HG03571 (cell line): ENCODE data around the gene BHLHA15.

Source experiments
- ATAC-seq: cut with Tn5 transposase; IDR thresholded peaks from one replicate; pipeline ENCODE4 v1.9.1; 2021; ENCODE audit not compliant: unreplicated experiment

BHLHA15 gene

GRCh38 chr7:98223351-98223897 is 12.2 kb downstream of the BHLHA15 start:
- no peak for ATAC-seq

DNA sequence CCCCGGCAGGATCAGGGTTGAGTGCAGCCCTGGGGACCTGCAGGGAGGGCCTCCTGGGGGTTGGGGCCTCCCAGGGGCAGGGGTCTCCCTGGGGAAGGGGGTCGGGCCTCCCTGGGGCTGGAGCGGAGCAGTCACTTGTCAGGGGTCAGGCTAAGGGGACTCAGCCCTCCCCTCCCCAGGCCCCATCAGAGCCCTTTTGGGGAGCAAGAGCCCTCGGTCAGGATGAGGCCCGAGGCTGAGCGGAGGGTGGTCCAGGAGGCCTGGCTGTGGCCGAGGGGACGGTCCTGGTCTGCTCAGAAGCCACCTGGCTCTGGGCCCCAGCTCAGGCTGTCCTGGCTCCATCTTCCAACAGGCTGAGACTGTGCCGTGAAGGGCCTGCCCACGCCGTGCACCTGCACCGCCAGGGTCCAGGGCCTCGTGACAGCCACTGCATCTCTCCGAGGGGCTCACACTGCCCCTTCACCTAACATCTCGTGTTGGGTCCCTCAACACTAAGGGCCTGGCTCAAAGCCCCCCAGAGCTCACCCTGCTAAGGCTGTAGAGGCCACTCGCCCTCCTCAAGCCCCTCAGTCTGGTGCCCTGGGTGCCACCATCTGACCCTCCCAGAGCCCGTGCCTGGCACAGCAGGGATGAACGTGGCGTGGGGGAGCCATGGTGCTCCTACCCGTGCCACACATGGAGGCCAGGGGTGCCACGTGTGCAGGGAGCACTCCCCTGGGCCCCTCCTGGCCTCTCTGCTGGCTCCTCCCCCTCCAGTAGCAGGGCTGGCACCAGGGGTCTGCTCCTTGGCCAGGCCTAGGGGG is 12.9 kb downstream of the BHLHA15 start:
- no peak for ATAC-seq

- no peak for ATAC-seq
Observed at GRCh38 chr7:98224701-98225181, 13.5 kb downstream of the BHLHA15 start.

DNA sequence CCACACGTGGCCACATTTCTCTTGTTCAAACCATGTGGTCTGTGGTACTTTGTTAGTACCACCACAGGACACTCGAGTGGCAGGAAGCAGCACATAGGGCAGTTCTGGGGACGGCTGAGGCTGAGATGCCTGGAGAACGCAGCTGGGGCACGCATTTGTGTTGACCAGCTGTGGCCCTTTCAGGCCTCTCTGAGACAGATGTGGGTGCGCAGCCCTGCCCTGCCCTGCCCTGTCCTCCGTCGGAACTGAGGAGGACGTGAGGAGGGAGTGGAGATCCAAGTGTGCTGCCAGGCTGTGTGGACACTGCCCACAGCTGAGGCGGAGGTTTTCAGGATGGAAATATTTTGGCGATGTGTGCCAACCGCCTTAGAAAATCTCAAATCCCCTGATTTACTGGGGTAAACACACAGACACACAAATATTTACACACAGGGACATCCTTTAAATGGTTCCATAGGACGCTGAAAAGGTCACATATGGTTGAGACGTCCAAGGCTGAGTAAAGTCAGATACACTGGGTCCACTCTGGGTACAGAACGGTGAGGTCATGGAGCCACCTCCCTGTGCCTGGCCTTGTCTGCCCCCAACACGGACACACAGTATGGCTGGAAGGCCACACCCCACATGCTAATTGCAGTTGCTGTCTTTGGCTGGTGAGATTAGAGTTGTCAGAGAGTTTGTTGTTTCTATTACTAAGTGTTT is 14.8 kb downstream of the BHLHA15 start:
- no peak for ATAC-seq

GRCh38 chr7:98227939-98228338 is 16.7 kb downstream of the BHLHA15 start:
- ATAC-seq: no peak

GRCh38 chr7:98228801-98229200 is 17.6 kb downstream of the BHLHA15 start:
- ATAC-seq: no peak

DNA sequence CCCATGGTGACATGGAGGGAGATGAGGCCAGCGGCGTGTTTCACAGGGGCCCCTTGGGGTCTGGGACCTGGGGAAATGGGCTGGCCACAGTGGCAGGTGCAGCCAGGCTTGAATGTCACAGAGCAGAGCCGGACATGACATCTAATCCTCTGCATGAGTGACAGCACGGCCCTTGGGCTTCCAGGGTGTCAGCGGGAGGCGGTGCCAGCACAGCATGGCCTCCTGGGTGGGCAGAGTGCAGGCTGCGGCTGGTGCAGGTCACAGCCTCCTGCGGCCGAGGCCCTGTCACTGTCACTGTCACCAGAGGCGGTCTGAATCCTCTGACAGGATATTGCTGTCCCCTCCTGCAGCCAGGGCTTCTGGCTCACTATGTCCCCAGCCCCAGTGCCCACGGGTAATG is 18.2 kb downstream of the BHLHA15 start:
- ATAC-seq: no peak

DNA sequence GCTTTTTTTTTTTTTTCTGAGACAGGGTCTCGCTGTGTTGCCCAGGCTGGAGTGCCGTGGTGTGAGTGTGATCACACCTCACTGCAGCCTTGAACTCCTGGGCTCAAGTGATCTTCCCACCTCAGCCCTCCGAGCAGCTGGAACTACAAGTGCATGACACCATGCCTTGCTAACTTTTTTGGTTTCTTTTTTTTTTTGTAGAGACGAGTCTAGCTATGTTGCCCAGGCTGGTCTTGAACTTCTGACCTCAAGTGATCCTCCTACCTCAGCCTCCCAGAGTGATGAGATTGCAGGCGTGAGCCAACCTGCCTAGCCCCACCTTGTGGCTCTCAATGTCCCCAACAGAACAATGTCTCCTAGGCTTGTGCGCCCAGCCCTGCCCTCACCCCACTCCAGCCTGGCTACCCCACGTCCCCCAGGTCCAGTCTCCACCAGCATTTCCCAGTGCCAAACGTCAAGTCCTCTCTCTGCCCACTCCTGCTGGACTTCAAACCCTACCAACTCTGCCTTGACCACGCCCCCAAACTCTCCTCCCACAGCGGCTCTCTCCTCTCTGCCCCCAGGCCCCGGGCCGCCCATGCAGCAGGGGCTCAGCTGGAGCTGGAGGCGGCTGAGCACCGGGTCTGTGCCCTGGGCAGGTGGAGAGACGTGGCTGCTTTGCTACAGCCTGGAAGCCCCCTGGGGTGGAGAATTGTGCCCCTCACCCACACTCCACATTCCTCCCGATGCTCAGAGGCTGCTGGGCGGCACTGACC is 18.9 kb downstream of the BHLHA15 start:
- no peak for ATAC-seq

GRCh38 chr7:98230746-98231471 is 19.7 kb downstream of the BHLHA15 start:
- ATAC-seq: no peak

- no peak for ATAC-seq
Observed at GRCh38 chr7:98231493-98232262, 20.4 kb downstream of the BHLHA15 start.

GRCh38 chr7:98232263-98232585 is 21.0 kb downstream of the BHLHA15 start:
- ATAC-seq: no peak

- no peak for ATAC-seq
Observed at GRCh38 chr7:98232799-98233198, 21.6 kb downstream of the BHLHA15 start.

DNA sequence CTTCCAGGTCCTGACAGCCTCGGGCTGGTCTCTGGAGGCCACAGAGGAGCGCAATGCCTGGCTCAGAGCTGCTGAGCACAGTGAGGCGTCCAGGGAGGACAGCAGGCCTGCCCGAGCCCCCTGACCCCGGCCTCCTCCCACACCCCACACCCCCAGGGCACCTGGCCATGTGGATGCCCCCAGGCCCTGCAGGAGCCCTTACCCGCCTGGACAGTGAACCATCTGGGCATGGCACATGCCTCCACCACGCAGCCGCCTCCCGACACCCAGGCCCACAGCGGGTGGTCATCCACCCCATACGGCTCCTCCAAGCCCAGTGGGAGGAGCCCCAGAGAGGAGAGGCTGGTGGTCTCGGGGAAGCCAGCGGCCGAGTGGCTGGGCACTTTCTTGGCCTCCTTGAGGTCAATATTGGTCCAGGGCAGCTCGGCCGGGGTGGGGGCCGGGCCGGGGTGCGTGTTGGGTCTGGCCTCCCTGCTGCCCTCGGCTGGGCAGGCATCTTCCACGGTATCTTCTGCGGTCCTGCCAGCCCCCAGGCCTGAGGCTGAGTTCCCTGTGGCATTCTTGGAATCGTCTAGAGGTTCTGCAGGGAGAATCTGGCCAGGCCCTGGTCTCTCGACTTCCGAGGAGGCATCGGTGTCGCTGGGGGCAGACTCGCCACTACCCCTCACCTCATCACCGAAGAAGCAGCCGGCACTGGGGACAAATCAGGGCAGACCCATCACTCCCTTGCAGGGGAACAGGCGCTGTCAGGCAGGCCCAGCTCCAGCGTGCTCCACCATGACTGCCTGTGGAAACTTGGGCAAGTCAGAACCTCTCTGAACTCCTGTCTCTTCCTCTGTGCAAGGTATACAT is 22.2 kb downstream of the BHLHA15 start:
- ATAC-seq: no peak

- ATAC-seq: no peak
Observed at GRCh38 chr7:98234429-98235147, 23.3 kb downstream of the BHLHA15 start.

DNA sequence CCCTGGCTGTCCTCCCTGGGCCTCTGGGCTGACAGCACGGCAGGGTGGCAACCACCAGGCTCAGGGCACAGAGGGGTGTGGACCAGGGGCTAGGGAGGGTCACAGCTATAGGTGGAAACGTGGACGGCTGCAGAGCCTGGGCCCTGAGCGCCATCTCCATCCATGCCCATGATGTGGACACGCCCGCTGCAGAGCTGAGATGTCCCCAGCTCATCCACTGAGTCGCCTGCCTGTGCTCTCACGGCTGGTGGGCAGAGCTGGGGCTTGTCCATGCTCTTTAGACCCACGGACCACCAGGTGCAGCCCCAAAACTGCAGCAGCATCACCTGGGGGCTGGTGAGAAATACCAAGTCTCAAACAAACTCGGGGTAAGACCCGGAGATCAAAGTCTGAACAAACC is 24.7 kb downstream of the BHLHA15 start:
- ATAC-seq: no peak

DNA sequence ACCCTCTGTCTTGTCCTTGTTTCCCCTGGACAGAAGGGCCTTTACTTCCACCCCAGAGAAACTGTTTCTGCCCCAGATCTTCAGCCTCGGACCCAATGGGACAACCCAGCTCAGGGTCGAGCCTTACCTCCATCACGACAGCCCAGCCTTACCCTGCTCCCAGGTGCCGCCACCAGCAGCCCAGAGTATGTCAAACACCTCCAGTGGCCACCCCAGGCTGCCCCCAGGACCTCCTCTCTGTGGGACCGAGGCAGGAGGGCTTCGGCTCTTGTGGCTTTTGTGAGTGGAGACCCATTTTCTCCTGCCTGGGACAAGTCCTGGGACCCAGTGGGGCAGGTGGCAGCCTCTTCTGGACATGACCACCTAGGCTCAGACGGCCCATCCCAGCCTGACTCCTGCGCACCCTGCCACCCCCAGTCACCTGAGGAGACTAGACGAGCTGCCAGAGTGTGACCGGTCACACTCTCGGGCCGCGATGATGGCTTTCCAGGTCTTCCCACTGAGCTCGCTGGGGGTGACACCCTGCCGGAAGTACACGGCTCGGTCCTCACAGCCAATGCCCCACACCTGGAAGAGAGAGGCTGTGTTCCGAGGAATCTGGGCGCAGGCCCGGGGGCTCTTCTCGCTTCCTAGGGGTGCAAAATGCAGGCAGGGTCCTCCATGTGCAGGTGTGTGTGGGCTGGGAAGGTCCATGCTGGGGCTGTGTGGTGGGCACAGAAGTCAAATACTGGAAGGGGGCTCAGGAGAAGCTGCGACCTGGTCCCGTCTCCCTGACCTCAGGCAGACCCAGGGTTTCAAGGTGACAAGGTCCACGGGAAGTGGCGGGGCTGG is 25.3 kb downstream of the BHLHA15 start:
- ATAC-seq: no peak

GRCh38 chr7:98238076-98238475 is 26.8 kb downstream of the BHLHA15 start:
- no peak for ATAC-seq

DNA sequence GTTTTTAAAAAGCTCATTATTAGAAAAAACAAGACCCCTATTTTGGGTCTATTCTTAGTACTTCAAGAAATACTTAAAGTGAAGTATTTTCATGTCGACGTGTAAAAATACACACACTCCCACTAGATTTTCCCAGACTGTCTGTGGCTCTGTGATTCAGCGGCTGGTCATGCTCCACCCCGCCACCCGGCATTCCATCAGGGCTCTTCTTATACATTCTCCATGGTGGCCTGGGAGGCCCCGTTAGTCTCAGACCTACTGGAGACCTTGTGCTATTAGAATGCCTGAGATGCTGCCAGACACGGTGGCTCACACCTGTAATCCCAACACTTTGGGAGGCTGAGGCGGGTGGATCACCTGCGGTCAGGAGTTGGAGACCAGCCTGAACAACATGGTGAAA is 27.7 kb downstream of the BHLHA15 start:
- no peak for ATAC-seq
